Endothelial cell of umbilical vein (primary cell): ENCODE measurements around the gene FERMT2. TPM values are rescaled to one million over a fixed set of nuclear protein-coding genes. Genes with fewer than 3 reads are reported as not detected.

Source experiments
- Bru-seq: library from RNA; stranded (reverse); fragments of 400-500 nt; gene quantifications from one replicate; lab custom pipeline; 2021; lab: Mats Ljungman, UMichigan
- BruChase-seq, 2 experiments: library from RNA; stranded (reverse); fragments of 400-500 nt; gene quantifications; one replicate each; lab custom pipeline; 2021; lab: Mats Ljungman, UMichigan
- BruUV-seq: library from RNA; stranded (reverse); fragments of 400-500 nt; replicated peaks from 2 replicates; lab custom pipeline; 2021; lab: Mats Ljungman, UMichigan
- CTCF ChIA-PET: fragments of 300-600, 350-600 bp; sonication (Branson Sonifier 250); formaldehyde crosslinking; loops from one replicate; lab custom pipeline; 2021; ENCODE audit warnings: antibody characterized with exemption, inconsistent platforms; lab: Charles Lee
- POLR2A ChIA-PET: fragments of 300-600, 350-600 bp; sonication (Branson Sonifier 250); formaldehyde crosslinking; loops from one replicate; lab custom pipeline; 2021; ENCODE audit warnings: antibody characterized with exemption, inconsistent platforms; lab: Charles Lee
- DNase-seq: peaks from one replicate; pipeline ENCODE4 v3.0.0-alpha.2; 2011; ENCODE audit warnings: low read depth, low spot score
- FAIRE-seq: peaks from 2 replicates; lab custom pipeline; 2011; peaks lifted over from hg19 to GRCh38; lab: Jason Lieb, UNC
- H2AFZ ChIP-seq: 2 replicates; pipeline ENCODE4 v1.6.0; 2012; ENCODE audit warnings: low read depth, low read length, control low read depth, inconsistent platforms
- H3K27ac ChIP-seq: 2 replicates; pipeline ENCODE4 v1.5.1; 2011; ENCODE audit warnings: low read depth, mild to moderate bottlenecking, control low read depth, low read length, moderate library complexity; ENCODE audit not compliant: insufficient read depth
- H3K27me3 ChIP-seq, 2 experiments: 2 replicates each; pipeline versions ENCODE4 v1.6.0 to v1.6.1; 2011; ENCODE audit warnings: low read length in 2 of 2, mixed read lengths in 1 of 2; ENCODE audit not compliant: control insufficient read depth in 2 of 2, insufficient read depth in 2 of 2
- H3K36me3 ChIP-seq, 2 experiments: 2 replicates in 1 of 2; 3 replicates in 1 of 2; pipeline ENCODE4 v1.5.1; 2011; ENCODE audit warnings: low read length in 2 of 2, mild to moderate bottlenecking in 1 of 2, moderate library complexity in 1 of 2; ENCODE audit not compliant: control insufficient read depth in 2 of 2, insufficient read depth in 2 of 2; ENCODE audit errors: extremely low read depth in 1 of 2
- H3K4me1 ChIP-seq: 3 replicates; pipeline ENCODE4 v1.5.1; 2011; ENCODE audit warnings: mild to moderate bottlenecking, low read length; ENCODE audit not compliant: control insufficient read depth, insufficient read depth; ENCODE audit errors: extremely low read depth
- H3K4me2 ChIP-seq: 2 replicates; pipeline ENCODE4 v1.6.1; 2011; ENCODE audit warnings: low read length, control low read depth, mixed read lengths; ENCODE audit not compliant: insufficient read depth
- H3K4me3 ChIP-seq, 3 experiments: fragments of 200-600 bp in 1 of 3; sonication (generic), shearing (Covaris generic) in 1 of 3; replicated peaks in 1 of 3; 2 replicates each; pipeline ENCODE4 v1.5.1; 2011 to 2016; ENCODE audit warnings: control low read depth in 3 of 3, low read length in 3 of 3, mild to moderate bottlenecking in 2 of 3, inconsistent platforms in 1 of 3, low read depth in 1 of 3, moderate library complexity in 1 of 3; ENCODE audit not compliant: insufficient read depth in 1 of 3
- H3K79me2 ChIP-seq: 2 replicates; pipeline ENCODE4 v1.6.0; 2012; ENCODE audit warnings: low read length, inconsistent platforms; ENCODE audit not compliant: control insufficient read depth, insufficient read depth
- H3K9ac ChIP-seq: replicated peaks from 2 replicates; pipeline ENCODE3; 2011; ENCODE audit warnings: low read length, control low read depth; ENCODE audit not compliant: insufficient read depth; ENCODE audit errors: extremely low read depth
- H3K9me1 ChIP-seq: replicated peaks from 3 replicates; pipeline ENCODE4 v1.6.0; 2011; ENCODE audit warnings: mild to moderate bottlenecking, low read length; ENCODE audit not compliant: control insufficient read depth, insufficient read depth; ENCODE audit errors: extremely low read depth
- H3K9me3 ChIP-seq: replicated peaks from 2 replicates; pipeline ENCODE4 v1.5.1; 2012; ENCODE audit warnings: low read length, inconsistent platforms; ENCODE audit not compliant: control insufficient read depth, insufficient read depth
- H4K20me1 ChIP-seq: replicated peaks from 2 replicates; pipeline ENCODE3; 2011; ENCODE audit warnings: mild to moderate bottlenecking, low read length; ENCODE audit not compliant: control insufficient read depth, insufficient read depth; ENCODE audit errors: extremely low read depth
- MYC ChIP-seq: IDR thresholded peaks from one replicate; pipeline ENCODE4 v1.6.1; 2011; ENCODE audit warnings: mild to moderate bottlenecking, low read depth, low read length
- POLR2A ChIP-seq: IDR thresholded peaks from 2 replicates; pipeline ENCODE4 v1.6.1; 2012; ENCODE audit warnings: low read depth, mild to moderate bottlenecking, control low read depth, low read length
- POLR2AphosphoS5 ChIP-seq: IDR thresholded peaks from 2 replicates; pipeline ENCODE4 v1.6.1; 2012; ENCODE audit warnings: low read depth, mild to moderate bottlenecking, control low read depth, low read length, moderate library complexity; ENCODE audit not compliant: insufficient read depth
- dilution Hi-C: fragments of 300-500 bp; cut with MboI; formaldehyde crosslinking; loops from one replicate; pipeline ENCODE4 v1.15.0; 2019; ENCODE audit warnings: low sequenced_read_pairs; ENCODE audit not compliant: extremely low pct_ligation_motif_present
- intact Hi-C: fragments of 100-400 bp; cut with micrococcal nuclease; formaldehyde crosslinking; loops from one replicate; pipeline ENCODE4 v1.10.0; 2022
- long read RNA-seq: library from polyadenylated mRNA; stranded (forward); transcript quantifications from one replicate; pipeline ENCODE4 v2.0.0, GENCODE V29; 2021
- polyA minus RNA-seq, 3 experiments: library from RNA; depleted of rRNA, polyadenylated mRNA; stranded (reverse); fragments of >200 nt; gene quantifications; 1 replicate in 1 of 3; 2 replicates in 2 of 3; pipeline ENCODE4 v1.2.3, GENCODE V29; 2011
- polyA plus RNA-seq, 4 experiments: library from polyadenylated mRNA; depleted of rRNA in 3 of 4; stranded (reverse) in 3 of 4; unstranded in 1 of 4; fragments of >200 nt; gene quantifications; 2 replicates each; pipeline versions ENCODE4 v1.2.1 to v1.2.3, GENCODE V29; 2011 to 2012; ENCODE audit warnings: missing spikeins in 1 of 4
- total RNA-seq: library from RNA; stranded (reverse); gene quantifications from 2 replicates; pipeline ENCODE4 v1.2.3, GENCODE V29; 2021

Gene FERMT2, protein sequence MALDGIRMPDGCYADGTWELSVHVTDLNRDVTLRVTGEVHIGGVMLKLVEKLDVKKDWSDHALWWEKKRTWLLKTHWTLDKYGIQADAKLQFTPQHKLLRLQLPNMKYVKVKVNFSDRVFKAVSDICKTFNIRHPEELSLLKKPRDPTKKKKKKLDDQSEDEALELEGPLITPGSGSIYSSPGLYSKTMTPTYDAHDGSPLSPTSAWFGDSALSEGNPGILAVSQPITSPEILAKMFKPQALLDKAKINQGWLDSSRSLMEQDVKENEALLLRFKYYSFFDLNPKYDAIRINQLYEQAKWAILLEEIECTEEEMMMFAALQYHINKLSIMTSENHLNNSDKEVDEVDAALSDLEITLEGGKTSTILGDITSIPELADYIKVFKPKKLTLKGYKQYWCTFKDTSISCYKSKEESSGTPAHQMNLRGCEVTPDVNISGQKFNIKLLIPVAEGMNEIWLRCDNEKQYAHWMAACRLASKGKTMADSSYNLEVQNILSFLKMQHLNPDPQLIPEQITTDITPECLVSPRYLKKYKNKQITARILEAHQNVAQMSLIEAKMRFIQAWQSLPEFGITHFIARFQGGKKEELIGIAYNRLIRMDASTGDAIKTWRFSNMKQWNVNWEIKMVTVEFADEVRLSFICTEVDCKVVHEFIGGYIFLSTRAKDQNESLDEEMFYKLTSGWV
- total RNA-seq (108 and 113 TPM in 2 replicates), polyA plus RNA-seq (45.8 and 58.7 TPM in 2 replicates), polyA minus RNA-seq (56.4 and 78.9 TPM in 2 replicates), Bru-seq, nascent RNA (percentile 91 among the genes with signal in this experiment), BruChase-seq, experiment 1, labeled RNA remaining after a 6-hour chase (percentile 86 among the genes with signal in this experiment), BruChase-seq, experiment 2, labeled RNA remaining after a 2-hour chase (percentile 78 among the genes with signal in this experiment)
- polyA plus RNA-seq (2011; cell fraction: cytosol; rRNA removed), result 80.7 and 86.2 TPM in 2 replicates
- polyA plus RNA-seq (2011; cell fraction: nucleus; rRNA removed), result 120 and 122 TPM in 2 replicates
- polyA plus RNA-seq (2012), result 54.9 and 72.5 TPM in 2 replicates
- 67.2 TPM for polyA minus RNA-seq (2011; cell fraction: cytosol; rRNA and poly(A)+ RNA removed)
- 60.6 and 82.6 TPM in 2 replicates for polyA minus RNA-seq (2011; cell fraction: nucleus; rRNA and poly(A)+ RNA removed)
- long read RNA-seq, transcript FERMT2-201 (15 exons, 3,338 nt), result major isoform, 94 of 159 reads
- long read RNA-seq, partial matches to known transcripts, result 51 of 159 reads
- long read RNA-seq, other reads (novel, unspliced or antisense), result 12 of 159 reads

DNA sequence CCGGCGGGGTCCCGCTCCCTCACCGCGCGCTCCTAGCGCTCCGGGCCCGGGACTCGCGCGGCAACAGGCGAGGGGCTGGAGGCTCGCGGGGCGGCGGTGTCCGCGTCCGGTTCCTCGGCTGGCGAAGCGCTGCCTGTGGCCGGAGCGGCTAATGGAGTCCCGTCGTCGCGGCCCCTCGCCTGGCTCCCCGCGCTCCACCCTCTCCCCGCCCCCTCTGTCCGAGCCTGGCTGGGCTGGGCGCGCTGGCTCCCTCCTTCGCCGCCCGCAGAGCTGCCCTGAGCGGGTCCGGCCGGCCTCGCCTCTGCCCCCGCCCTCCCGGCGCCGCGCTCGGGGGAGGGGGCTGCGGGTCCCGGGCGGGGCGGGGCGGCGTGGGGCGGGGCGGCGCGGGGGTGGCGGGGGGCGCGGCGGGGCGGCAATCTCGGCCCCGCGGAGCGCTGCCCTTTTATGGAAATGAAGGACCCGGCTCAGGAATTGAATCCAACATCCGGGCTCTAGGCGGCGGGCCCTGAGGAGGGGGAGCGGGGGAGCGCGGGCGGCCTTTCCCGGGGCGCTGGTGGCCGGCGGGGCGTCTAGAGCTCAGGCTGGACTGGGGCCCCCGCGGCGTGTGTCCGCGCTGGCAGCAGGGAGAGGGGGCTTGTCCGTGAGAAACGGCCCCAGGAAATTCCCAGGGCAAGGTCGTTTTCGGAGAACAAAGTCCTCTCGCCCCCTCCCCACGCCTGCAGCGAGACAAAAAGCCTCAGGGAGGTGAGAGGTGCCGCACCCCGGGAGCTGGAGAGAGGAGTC is at the start of gene FERMT2:
Gene FERMT2, minus strand, starts transcription at position 153 of the 783 bp plus-strand sequence. CDS start 482 bp downstream, outside the sequence.
- Histone ChIP-seq H4K20me1 (no peaks in the 10 kb centered on the region), H3K27ac (peak within 1 kb of the TSS; percentile 85), H3K27me3 (no peaks in the 10 kb centered on the region), H3K9me3 (no peaks in the 10 kb centered on the region), H2AFZ (peak within 1 kb of the TSS; percentile 86), H3K9me1 (no peaks in the 10 kb centered on the region), H3K4me2 (peak within 1 kb of the TSS; percentile 98), H3K79me2 (peaks cover 42% of the 10 kb centered on the region), H3K9ac (peak within 1 kb of the TSS; percentile 95), H3K36me3 (no peaks in the 10 kb centered on the region), H3K4me3 (peak within 1 kb of the TSS; percentile 74 to 96 (median 85)), H3K4me1 (peaks cover 24% of the 10 kb centered on the region)
- intact Hi-C loops (loop anchor here (1.0 to 10.0 kb wide), 6 partner anchors 33 to 398 kb away; partner anchors contain the start of genes GNPNAT1, PSMC6 and STYX), dilution Hi-C loops (no loop called here)
- DNase-seq, result peak; percentile 87
- BruUV-seq, result no TSS peak
- CTCF ChIA-PET, result interaction anchor here (1.0 to 2.4 kb wide), 7 partner anchors 10 to 355 kb away, joined by 3 to 16 read pairs (median 4); partner anchors contain the start of genes GNPNAT1 and STYX
- FAIRE-seq, result peak; percentile 12
- POLR2A ChIA-PET, result interaction anchor here (0.8 to 1.4 kb wide), 5 partner anchors 32 to 126 kb away, joined by 3 to 8 read pairs (median 4); no protein-coding TSS in a partner anchor
- TF ChIP-seq MYC, result no peak
- peak; percentile 74 for TF ChIP-seq POLR2AphosphoS5
- TF ChIP-seq POLR2A, result peak; percentile 50
